Mesenchymal stem cell (in vitro differentiated cells and primary cell): ENCODE results near the gene SLC35B2. TPM values are rescaled to one million over a fixed set of nuclear protein-coding genes. Genes with fewer than 3 reads are reported as not detected.
A peak's percentile ranks its signal among the peaks of the same experiment; 100 is the strongest.

Source experiments
- DNase-seq: peaks from one replicate; pipeline ENCODE4 v3.0.0-alpha.2; 2013
- H2AFZ ChIP-seq: one replicate; pipeline ENCODE4 v1.6.1; 2013; ENCODE audit warnings: low read depth, mild to moderate bottlenecking, control low read depth, inconsistent platforms, low read length, moderate library complexity
- H2AK5ac ChIP-seq: 2 replicates; pipeline ENCODE4 v1.6.1; 2013; ENCODE audit warnings: low read length, moderate library complexity, mild to moderate bottlenecking, inconsistent platforms; ENCODE audit not compliant: severe bottlenecking
- H2BK120ac ChIP-seq: one replicate; pipeline ENCODE4 v1.6.1; 2013; ENCODE audit warnings: low read depth, mild to moderate bottlenecking, inconsistent platforms, low read length, moderate library complexity
- H2BK12ac ChIP-seq, 2 experiments: one replicate each; pipeline ENCODE4 v1.6.1; 2013; ENCODE audit warnings: inconsistent platforms in 2 of 2, low read length in 2 of 2, mild to moderate bottlenecking in 2 of 2, moderate library complexity in 2 of 2, control low read depth in 1 of 2
- H2BK15ac ChIP-seq: one replicate; pipeline ENCODE4 v1.6.1; 2013; ENCODE audit warnings: mild to moderate bottlenecking, low read depth, inconsistent platforms; ENCODE audit not compliant: poor library complexity, severe bottlenecking
- H2BK5ac ChIP-seq: 2 replicates; pipeline ENCODE4 v1.6.1; 2013; ENCODE audit warnings: low read depth, mild to moderate bottlenecking, low read length, control low read depth, inconsistent platforms; ENCODE audit not compliant: poor library complexity, severe bottlenecking
- H3K14ac ChIP-seq, 2 experiments: one replicate each; pipeline ENCODE4 v1.6.1; 2013; ENCODE audit warnings: inconsistent platforms in 2 of 2, low read length in 2 of 2, control low read depth in 1 of 2, mild to moderate bottlenecking in 1 of 2, moderate library complexity in 1 of 2
- H3K18ac ChIP-seq, 2 experiments: one replicate each; pipeline ENCODE4 v1.6.1; 2013; ENCODE audit warnings: inconsistent platforms in 2 of 2, low read length in 2 of 2, control low read depth in 1 of 2, low read depth in 1 of 2, mild to moderate bottlenecking in 1 of 2
- H3K23ac ChIP-seq, 2 experiments: one replicate each; pipeline ENCODE4 v1.6.1; 2013; ENCODE audit warnings: inconsistent platforms in 2 of 2, low read length in 2 of 2, mild to moderate bottlenecking in 2 of 2, moderate library complexity in 2 of 2, control low read depth in 1 of 2
- H3K27ac ChIP-seq: 2 replicates; pipeline ENCODE4 v1.5.1; 2013; ENCODE audit warnings: mild to moderate bottlenecking, moderate library complexity, low read length, control low read depth, inconsistent platforms; ENCODE audit not compliant: poor library complexity, severe bottlenecking
- H3K27me3 ChIP-seq, 2 experiments: 2 replicates each; pipeline versions ENCODE4 v1.6.1 to v1.7.0; 2013; ENCODE audit warnings: low read length in 2 of 2, mild to moderate bottlenecking in 2 of 2, moderate library complexity in 2 of 2, control low read depth in 1 of 2, inconsistent platforms in 1 of 2; ENCODE audit not compliant: control insufficient read depth in 1 of 2, insufficient read depth in 1 of 2
- H3K36me3 ChIP-seq, 2 experiments: 2 replicates each; pipeline versions ENCODE4 v1.6.1 to v1.7.0; 2013; ENCODE audit warnings: low read length in 2 of 2, control low read depth in 1 of 2, inconsistent platforms in 1 of 2, low read depth in 1 of 2, mild to moderate bottlenecking in 1 of 2; ENCODE audit not compliant: insufficient read depth in 2 of 2, control insufficient read depth in 1 of 2
- H3K4ac ChIP-seq, 2 experiments: one replicate each; pipeline ENCODE4 v1.6.1; 2013; ENCODE audit warnings: inconsistent platforms in 2 of 2, low read length in 2 of 2, mild to moderate bottlenecking in 2 of 2, moderate library complexity in 2 of 2, control low read depth in 1 of 2, low read depth in 1 of 2
- H3K4me1 ChIP-seq: 2 replicates; pipeline ENCODE4 v1.6.1; 2013; ENCODE audit warnings: low read depth, low read length, control low read depth; ENCODE audit not compliant: control insufficient read depth, insufficient read depth
- H3K4me2 ChIP-seq: 2 replicates; pipeline ENCODE4 v1.6.1; 2013; ENCODE audit warnings: low read length, mild to moderate bottlenecking, inconsistent platforms; ENCODE audit not compliant: poor library complexity, severe bottlenecking
- H3K4me3 ChIP-seq, 2 experiments: 2 replicates each; pipeline versions ENCODE4 v1.5.1 to v1.7.0; 2013; ENCODE audit warnings: low read length in 2 of 2, mild to moderate bottlenecking in 2 of 2, control low read depth in 1 of 2, low read depth in 1 of 2; ENCODE audit not compliant: insufficient read depth in 1 of 2
- H3K79me1 ChIP-seq: replicated peaks from 2 replicates; pipeline ENCODE4 v1.6.1; 2013; ENCODE audit warnings: mild to moderate bottlenecking, control low read depth, low read length, inconsistent platforms; ENCODE audit not compliant: poor library complexity, severe bottlenecking
- H3K9ac ChIP-seq: 2 replicates; pipeline ENCODE4 v1.7.0; 2013; ENCODE audit warnings: mild to moderate bottlenecking, low read length, moderate library complexity
- H3K9me3 ChIP-seq: 2 replicates; pipeline ENCODE4 v1.7.0; 2013; ENCODE audit warnings: mild to moderate bottlenecking, low read length; ENCODE audit not compliant: control insufficient read depth
- H4K8ac ChIP-seq: one replicate; pipeline ENCODE4 v1.6.1; 2013; ENCODE audit warnings: inconsistent platforms, mild to moderate bottlenecking, low read length, moderate library complexity
- H4K91ac ChIP-seq: one replicate; pipeline ENCODE4 v1.6.1; 2013; ENCODE audit warnings: mild to moderate bottlenecking, low read length, inconsistent platforms
- WGBS: methylation state at CpG from one replicate; pipeline ENCODE4 v1.1.7; 2013; ENCODE audit warnings: mixed read lengths; 5-methylcytosine and 5-hydroxymethylcytosine counted together
- polyA plus RNA-seq, 2 experiments: library from polyadenylated mRNA; stranded (reverse); fragments of 200-250 nt; gene quantifications; one replicate each; pipeline ENCODE4 v1.2.3, GENCODE V29; 2013

SLC35B2 gene
- polyA plus RNA-seq (2013, experiment 1 of 2): 80.8 TPM
- 81.8 TPM for polyA plus RNA-seq (2013, experiment 2 of 2)

- H3K14ac ChIP-seq: peak within 1 kb of the TSS in 1 of 2 experiments; percentile 71
- H2BK12ac ChIP-seq: peak within 1 kb of the TSS in 1 of 2 experiments; percentile 15
- H3K4me1 ChIP-seq: peaks cover 26% of the 10 kb centered on the region
- peak within 1 kb of the TSS; percentile 30 for H2AFZ ChIP-seq
- H2BK15ac ChIP-seq: peak within 1 kb of the TSS; percentile 93
- peak within 1 kb of the TSS; percentile 81 to 90 for H3K4me3 ChIP-seq
- H3K27ac ChIP-seq: peak within 1 kb of the TSS; percentile 80
- H2BK120ac ChIP-seq: peak within 1 kb of the TSS; percentile 82
- DNase-seq: peak; percentile 81
- peak within 1 kb of the TSS; percentile 94 to 95 for H3K18ac ChIP-seq
- H3K9me3 ChIP-seq: no peaks in the 10 kb centered on the region
- H3K4me2 ChIP-seq: peak within 1 kb of the TSS; percentile 56
- peaks cover 59 to 65% of the 10 kb centered on the region in 2 experiments for H3K36me3 ChIP-seq
- H3K23ac ChIP-seq: peak within 1 kb of the TSS in 1 of 2 experiments; percentile 78
- H3K9ac ChIP-seq: peak within 1 kb of the TSS; percentile 95
- no peak within 1 kb of the TSS for H2AK5ac ChIP-seq
- H4K8ac ChIP-seq: peak within 1 kb of the TSS; percentile 88
- H2BK5ac ChIP-seq: peak within 1 kb of the TSS; percentile 61
- peak within 1 kb of the TSS; percentile 79 for H4K91ac ChIP-seq
- H3K27me3 ChIP-seq: no peaks in the 10 kb centered on the region
- under 1% methylated on average over 65 of the region's 80 CpGs for WGBS
- H3K79me1 ChIP-seq: peaks cover 22% of the 10 kb centered on the region
- H3K4ac ChIP-seq: peak within 1 kb of the TSS; percentile 71 to 80
Observed at GRCh38 chr6:44257025-44257752, at the start of gene SLC35B2. Gene SLC35B2 (minus strand): TSS chr6:44257528. CDS start chr6:44257410, 118 bp downstream.

DNA sequence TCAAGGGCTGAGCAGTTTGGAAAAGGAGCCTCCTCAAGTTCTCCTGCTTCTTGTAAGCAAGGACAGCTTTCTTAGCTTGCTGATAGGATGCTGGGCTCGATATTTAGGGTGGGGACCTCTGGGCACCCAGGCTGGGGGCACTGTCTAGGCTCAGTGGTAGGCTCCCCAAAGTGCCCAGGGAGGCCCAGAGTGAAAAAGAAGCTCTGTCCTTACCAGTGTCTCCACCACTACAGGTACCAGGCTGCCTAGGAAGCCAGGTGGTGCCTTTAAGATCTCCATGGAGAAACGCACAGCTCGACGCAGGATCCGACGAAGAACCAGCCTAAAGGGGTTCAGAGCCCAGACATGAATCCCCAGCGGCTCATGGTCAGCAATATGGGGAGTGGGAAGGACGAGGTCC is 49.4 kb upstream of the SLC35B2 start:
- Histone ChIP-seq H3K18ac (no peak overlapping the region), H3K14ac (no peak overlapping the region), H3K4me2 (no peak overlapping the region), H3K36me3 (peaks cover 85 to 91% of the 10 kb centered on the region in 2 experiments), H3K4me1 (peaks cover 3% of the 10 kb centered on the region), H2BK12ac (no peak overlapping the region), H2BK120ac (no peak overlapping the region), H4K91ac (no peak overlapping the region), H3K79me1 (peaks cover 12% of the 10 kb centered on the region), H3K23ac (no peak overlapping the region), H2AFZ (no peak overlapping the region), H3K9ac (no peak overlapping the region), H2BK5ac (no peak overlapping the region), H3K4ac (no peak overlapping the region), H2AK5ac (no peak overlapping the region), H4K8ac (no peak overlapping the region), H3K9me3 (no peaks in the 10 kb centered on the region), H2BK15ac (no peak overlapping the region), H3K4me3 (no peak overlapping the region), H3K27me3 (no peaks in the 10 kb centered on the region), H3K27ac (no peak overlapping the region)
- DNase-seq: no peak
- 97% methylated on average over 8 of the region's 8 CpGs for WGBS

DNA sequence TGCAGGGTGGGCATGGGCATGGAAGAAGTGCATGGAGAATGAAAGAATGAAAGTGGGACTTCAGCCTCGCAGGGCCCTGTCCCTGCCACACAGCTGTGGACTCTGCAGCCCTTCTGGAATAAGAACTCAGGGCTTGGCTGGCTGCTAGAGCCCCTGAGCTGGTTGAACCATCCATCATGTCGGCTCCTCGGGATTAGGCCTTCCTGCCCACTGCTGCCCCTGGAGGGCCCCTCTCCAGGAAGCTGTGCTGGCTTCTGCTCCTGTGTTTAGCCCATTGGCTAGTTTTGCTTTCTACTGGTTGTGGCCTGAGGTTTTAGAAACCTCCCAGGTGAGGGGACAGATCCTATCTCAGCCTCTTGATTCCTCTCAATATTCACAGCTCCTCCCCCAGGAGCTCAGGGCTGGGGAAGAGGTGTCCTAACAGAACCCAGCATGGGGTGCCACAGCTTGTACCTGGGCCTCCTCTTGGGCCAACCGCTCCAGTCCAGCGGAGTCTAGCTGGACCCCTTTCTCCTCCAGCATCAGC is 47.9 kb upstream of the SLC35B2 start:
- DNase-seq: no peak
- 74% methylated on average over 3 of the region's 5 CpGs for WGBS
- peak overlapping the region; percentile 20 for H4K8ac ChIP-seq

More for the DNA sequence above, 47.9 kb upstream of the SLC35B2 start:
- Histone ChIP-seq H3K4me3 (no peak overlapping the region), H2AK5ac (no peak overlapping the region), H3K14ac (no peak overlapping the region), H3K4me1 (peaks cover 3% of the 10 kb centered on the region), H2AFZ (no peak overlapping the region), H3K4ac (no peak overlapping the region), H2BK12ac (no peak overlapping the region), H2BK15ac (no peak overlapping the region), H3K18ac (no peak overlapping the region), H3K9ac (no peak overlapping the region), H3K23ac (no peak overlapping the region), H3K9me3 (no peaks in the 10 kb centered on the region), H3K4me2 (no peak overlapping the region), H3K27ac (no peak overlapping the region), H2BK5ac (no peak overlapping the region), H3K79me1 (peaks cover 4% of the 10 kb centered on the region), H2BK120ac (no peak overlapping the region), H3K27me3 (no peaks in the 10 kb centered on the region), H3K36me3 (peaks cover 89 to 90% of the 10 kb centered on the region in 2 experiments), H4K91ac (no peak overlapping the region)
